Stimulated activated CD4-positive, alpha-beta T cell treated with anti-CD3 and anti-CD28 coated beads, Interleukin-1b, Interleukin-23, amount 100 ng/mL, for 24 hours (primary cell): ENCODE results near the gene FXYD4.

Experiments
- DNase-seq, 4 experiments: peaks; one replicate each; pipeline ENCODE4 v3.0.0-alpha.2; 2020; ENCODE audit warnings: low read depth in 4 of 4, low spot score in 1 of 4

The FXYD4 gene

DNA sequence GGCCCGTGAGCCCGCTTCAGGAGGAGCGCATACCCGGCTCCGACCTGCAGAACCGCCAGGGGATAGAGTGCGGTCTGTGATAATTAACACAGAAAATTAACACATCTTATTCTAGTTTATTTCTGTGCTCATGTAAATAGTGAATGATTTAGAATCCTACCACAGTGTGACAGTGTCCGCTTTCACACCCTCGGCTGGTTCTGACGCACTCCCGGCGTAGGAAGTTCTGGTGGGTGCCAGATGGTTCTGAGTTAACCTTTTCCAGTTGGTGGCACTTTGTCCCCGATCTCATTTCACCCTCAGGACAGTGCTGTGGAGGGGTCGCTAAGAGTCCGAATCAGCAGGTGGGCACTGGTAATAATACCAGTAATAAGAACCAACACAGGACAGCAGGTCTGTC, 28.3 kb upstream of the FXYD4 start:
- DNase-seq, result no peak

DNA sequence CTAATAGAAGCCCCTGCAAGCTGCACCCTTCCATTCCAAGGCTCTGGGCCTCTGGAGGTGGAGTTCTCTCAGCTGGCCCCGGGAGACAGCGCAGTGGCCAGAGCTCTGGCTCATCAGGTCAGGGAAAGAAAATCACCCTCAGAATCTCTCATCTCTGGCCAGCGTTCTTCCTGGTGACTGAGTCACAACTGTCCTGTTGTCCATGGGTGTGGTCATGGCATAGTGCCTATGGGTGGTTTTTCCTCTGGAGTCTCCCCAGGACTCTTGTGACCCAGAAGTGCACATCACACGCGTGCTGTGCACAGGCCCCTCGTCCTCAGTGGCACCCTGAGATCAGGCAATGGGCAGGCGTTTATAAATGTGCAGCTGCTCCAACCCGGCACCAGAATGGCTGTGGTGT, 27.4 kb upstream of the FXYD4 start:
- DNase-seq, result no peak

DNA sequence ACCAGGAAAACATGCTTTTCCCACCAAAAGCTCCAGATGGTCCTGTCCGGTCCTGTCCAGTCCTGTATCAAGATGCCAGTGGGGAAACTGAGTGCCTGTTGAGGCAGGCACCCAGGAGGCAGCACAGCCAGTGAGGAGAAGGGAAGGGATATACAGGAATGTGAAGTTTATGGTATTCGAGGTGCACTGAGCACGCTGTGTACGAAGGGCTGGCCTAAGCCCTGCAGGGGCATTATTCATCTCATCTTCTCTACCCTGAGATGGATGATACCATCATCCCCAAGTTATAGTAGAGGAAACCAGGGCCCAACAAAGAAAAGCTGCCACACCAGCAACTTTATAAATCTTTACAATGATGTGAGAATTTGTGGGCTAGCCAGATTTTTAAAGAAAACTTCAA, 23.4 kb upstream of the FXYD4 start:
- no peak for DNase-seq

DNA sequence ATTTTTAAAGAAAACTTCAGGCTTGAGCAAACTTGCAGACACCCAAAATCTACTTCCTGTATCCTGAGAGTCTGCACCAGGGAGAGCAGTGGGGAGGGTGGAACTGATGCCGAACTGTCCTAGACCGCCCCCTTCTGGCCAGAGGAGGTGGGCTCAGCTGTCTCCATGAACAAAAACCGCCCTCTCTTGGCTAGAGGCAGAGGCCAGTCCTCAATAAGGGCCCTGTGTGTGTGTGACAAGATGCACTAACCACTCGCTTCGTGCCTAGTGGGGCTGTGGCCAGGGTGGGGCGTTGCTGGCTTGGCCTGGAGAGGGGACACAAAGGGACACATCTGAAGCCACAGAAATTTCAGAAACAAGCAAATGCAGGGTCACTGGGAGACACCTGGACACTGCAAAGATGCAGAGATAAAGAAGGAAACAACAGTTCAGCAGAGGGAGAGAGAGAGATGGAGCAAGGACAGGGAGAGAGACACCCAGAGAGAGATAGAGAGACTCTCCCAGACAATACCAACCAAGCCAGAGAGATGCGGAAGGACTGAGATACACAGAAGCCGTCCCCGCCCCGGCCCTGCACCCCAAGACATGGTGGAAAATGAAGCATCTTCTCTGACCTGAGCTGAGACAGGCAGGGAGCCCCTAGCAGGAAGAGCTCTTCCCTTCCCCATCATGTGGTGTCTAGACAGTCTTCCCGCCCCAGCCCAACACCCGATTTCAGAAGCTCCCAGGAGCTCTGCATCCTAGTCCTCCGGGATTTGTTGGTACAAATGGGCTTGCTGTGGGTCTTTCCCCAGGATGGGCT, 22.7 kb upstream of the FXYD4 start:
- DNase-seq, result peak; percentile 72 to 81 (median 76)

- no peak for DNase-seq
Observed at GRCh38 chr10:43350156-43350555, 21.3 kb upstream of the FXYD4 start.

DNA sequence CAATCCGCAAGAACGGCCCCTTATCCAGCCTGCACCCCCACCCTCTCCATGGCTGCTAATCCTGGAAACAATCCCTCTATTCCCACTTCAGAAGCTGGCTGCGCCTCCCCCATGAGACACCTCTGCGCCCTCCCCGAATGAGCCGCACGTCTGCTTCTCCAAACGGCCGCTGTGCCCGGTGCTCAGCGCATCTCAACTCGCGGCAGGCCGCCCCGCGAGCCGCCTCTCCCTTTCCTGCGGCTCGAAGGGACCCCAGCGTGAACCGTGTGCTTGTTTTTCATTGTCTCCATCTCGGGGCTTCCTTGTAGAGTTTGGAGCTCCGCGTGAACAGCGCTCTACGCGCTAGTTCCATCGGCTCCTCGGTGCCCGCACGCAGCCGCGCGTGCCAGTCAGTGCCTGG, 20.8 kb upstream of the FXYD4 start:
- DNase-seq, result no peak

DNA sequence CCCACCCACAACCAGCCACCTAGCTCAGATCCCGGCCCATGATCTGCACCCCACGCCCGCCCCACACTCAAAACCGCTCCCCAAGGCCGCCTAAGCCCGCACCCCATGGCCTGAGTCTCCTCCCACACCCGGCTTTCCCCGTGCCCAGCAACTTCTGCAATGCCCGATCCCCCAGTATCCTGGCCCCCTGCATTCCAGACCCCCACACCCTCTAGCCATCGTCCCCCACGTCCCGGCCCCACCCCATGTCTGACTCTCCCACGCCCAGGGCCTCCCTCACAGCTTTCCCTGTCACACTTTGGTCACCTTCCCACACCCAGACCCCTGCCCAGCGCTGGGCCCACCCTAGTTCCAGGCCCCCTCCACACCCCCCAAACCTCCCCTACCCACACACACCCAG, 20.1 kb upstream of the FXYD4 start:
- no peak for DNase-seq

DNA sequence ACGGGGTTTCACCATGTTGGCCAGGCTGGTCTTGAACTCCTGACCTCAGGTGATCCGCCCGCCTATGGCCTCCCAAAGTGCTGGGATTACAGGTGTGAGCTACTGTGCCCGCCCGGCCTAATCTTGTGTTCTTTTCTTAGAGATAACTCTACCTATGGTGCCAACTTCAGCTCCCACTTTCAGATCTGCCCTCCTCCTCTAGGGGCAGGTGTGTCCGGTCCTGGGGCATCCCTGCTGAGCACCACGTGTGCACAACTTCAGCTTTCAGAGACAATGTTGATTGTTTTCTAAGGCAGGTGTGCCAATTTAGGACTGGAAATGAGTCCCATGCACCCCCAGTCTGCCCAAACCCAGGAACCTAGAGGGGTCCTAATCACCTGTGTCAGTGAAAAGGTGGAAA, 18.5 kb upstream of the FXYD4 start:
- no peak for DNase-seq

- DNase-seq, result no peak
Observed at GRCh38 chr10:43353495-43354329, 17.7 kb upstream of the FXYD4 start.

DNA sequence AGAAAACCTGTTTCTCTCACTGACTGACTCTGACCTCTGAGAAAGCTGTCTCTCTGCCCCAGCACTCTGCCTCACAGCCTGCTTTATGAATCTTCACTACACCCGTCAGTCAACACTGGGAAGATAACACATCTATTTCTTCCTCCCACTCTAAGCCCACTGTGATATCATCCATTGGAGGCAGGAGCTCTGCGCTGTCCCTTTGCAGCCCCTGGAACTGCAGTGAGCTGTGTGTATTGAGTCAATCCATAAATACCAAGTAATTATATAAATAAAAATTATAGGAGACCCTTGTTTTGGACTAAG, 17.2 kb upstream of the FXYD4 start:
- no peak for DNase-seq

DNA sequence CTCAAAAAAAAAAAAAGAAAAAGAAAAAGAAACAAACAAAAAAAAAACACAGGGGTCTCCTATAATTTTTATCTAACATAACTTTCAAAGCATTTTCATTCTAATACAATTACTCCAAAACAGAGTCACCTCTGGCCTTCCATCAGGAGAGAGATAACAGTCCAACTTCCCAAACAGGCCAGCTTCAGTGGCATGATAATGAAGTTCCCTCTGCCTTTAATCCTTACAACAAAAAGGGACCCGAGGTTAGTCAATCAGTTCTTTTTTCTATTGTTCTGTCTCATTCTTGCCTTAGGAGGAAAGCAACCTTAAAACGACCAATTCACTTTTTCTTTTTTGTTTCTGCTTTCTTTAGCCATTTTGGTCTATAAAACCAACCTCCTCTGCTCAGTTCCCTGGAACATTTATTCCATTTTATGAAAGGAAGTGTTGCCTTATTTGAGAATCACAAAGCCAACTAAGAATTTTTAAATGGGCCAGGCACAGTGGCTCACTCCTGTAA, 16.5 kb upstream of the FXYD4 start:
- no peak for DNase-seq

DNA sequence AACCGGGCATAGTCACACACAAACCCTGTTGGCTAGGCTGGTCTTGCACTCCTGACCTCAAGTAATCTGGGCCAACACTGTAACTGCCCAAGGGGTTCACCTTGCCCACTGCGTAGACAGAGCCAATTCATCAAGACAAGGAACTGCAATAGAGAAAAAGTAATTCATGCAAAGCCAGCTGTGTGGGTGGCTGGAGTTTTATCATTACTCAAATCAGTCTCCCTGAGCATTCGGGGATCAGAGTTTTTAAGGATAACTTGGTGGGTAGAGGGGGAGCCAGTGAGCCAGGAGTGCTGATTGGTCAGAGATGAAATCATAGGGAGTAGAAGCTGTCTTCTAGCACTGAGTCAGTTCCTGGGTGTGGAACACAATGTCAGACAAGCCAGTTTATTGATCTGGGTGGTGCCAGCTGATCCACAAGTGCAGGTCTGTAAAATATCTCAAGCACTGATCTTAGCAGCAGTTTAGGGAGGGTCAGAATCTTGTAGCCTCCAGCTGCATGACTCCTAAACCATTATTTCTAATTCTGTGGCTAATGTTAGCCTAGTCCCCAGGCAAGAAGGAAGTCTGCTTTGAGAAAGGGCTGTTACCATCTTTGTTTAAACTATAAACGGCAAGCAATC, 15.6 kb upstream of the FXYD4 start:
- no peak for DNase-seq

GRCh38 chr10:43360086-43360485, 11.3 kb upstream of the FXYD4 start:
- DNase-seq, result no peak

GRCh38 chr10:43361547-43362190, 9.8 kb upstream of the FXYD4 start:
- DNase-seq, result no peak

DNA sequence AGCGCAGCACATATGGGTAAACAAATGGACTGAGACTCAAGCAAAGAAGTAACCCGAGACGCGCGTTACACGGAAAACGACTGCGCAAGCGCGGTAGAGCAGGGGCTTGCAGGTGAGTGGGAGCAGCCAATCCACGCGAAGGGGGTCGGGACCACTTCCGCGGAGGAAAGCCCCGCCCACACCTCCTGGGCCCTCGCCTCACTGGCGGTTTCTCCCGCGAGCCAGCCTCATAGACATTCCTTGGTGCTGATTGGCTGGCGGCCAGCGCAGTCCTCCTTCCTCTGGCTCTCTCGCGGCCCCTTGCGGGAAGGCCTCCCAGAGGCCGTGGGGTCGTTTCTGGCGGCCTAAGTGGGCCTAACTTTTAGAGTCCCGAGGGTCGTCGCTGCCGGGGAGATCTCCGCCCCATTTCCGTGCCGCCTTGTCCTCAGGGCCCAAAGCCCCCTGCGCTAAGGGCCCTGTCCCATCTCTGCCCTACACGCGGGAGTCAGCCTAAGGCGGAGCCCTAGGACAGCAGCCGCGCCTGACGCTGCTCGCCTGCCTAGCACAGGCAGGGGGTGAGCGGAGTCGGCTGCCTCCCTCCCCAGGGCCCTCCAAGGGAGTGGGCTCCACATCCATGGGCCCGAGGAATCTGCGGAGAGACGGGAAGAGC, 9.1 kb upstream of the FXYD4 start:
- DNase-seq, result peak; percentile 82 to 99 (median 98)

DNA sequence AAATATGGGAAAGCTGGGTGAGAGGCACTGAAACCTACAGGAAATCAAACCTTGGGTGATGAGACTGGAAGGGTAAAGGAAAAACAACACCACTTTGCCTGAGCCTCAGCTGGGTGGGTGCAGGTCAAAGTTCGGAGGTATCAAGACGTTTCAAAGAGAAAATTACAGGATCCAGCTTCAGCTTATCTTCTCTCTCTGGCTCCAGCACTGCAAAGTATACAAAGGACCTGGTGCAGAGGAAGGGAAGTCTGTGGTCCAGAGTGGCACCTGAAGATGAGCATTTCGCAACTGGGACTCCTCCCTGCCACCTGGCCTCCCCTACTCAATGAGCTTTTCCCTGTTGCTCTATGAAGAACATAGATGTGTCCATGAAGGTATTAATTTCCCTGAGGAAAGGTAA, 6.4 kb upstream of the FXYD4 start:
- DNase-seq, result no peak

DNA sequence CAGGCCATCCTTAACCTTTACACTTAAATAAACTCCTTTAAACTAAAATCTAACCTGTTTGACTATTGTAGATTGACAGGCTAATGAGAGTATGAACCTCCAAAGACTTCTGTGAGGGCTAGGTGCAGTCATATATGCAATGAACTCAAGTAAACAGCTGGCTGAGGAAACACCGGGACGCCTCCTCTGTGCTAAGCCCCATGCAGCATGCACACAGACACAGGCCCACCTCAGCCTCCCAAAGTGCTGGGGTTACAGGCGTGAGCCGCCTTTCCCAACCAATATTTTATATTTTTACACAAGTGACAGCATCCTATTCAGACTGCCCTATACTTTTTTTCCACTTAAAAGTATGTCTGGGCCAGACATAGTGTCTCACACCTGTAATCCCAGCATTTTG, 1.5 kb upstream of the FXYD4 start:
- DNase-seq, result no peak

GRCh38 chr10:43370671-43371215, 693 bp upstream of the FXYD4 start:
- no peak for DNase-seq

- no peak for DNase-seq
Observed at GRCh38 chr10:43372765-43373361, 1.4 kb downstream of the FXYD4 start.

DNA sequence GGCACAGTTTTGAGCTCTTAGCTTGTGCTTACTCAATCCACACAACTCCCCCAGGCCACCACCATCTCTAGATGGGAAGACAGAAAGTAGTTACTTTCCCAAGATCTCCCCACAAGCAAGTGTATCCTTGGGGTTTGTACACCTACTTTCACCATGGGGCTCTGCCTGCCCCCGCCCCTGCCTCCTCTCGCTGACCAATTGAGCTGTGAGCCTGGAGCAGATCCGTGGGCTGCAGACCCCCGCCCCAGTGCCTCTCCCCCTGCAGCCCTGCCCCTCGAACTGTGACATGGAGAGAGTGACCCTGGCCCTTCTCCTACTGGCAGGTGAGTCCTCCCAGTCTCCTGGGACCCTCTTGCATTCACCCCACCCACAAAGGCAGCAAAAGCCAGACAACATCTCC, 2.0 kb downstream of the FXYD4 start:
- no peak for DNase-seq
